ENCODE data around the gene TRIM37. TPM values are rescaled to one million over a fixed set of nuclear protein-coding genes. Genes with fewer than 3 reads are reported as not detected.
A peak's percentile ranks its signal among the peaks of the same experiment; 100 is the strongest.

Gene TRIM37
- total and polyA plus RNA-seq, 4 donors: 5.4 to 12.9 (median 8.1) TPM

DNA sequence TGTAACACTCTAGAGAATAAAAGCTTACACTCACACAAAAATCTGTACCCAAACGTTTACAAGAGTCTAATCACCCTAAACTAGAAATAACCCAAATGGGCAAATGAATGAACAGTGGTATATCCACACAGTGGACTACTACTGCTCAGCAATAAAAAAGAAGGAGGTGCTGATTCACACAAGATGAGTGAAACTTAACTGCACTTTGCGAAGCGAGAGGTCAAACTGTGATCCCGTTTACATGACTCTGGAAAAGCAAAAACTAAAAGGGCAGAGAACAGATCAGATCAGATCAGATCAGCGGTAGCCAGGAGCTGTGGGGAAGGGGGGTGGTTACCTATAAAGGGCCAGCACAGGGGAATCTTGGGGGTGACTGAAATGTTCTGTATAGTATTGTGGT is 113.4 kb downstream of the TRIM37 start:
- H3K4me3 ChIP-seq (ENCODE audit: low read depth in 1 of 3, low read length in 3 of 3): no peak overlapping the region
- no peaks in the 10 kb centered on the region for H3K27me3 ChIP-seq (ENCODE audit: control insufficient read depth in 4 of 4, insufficient read depth in 4 of 4, low read length in 3 of 4)
- TF ChIP-seq, protein P1, sequence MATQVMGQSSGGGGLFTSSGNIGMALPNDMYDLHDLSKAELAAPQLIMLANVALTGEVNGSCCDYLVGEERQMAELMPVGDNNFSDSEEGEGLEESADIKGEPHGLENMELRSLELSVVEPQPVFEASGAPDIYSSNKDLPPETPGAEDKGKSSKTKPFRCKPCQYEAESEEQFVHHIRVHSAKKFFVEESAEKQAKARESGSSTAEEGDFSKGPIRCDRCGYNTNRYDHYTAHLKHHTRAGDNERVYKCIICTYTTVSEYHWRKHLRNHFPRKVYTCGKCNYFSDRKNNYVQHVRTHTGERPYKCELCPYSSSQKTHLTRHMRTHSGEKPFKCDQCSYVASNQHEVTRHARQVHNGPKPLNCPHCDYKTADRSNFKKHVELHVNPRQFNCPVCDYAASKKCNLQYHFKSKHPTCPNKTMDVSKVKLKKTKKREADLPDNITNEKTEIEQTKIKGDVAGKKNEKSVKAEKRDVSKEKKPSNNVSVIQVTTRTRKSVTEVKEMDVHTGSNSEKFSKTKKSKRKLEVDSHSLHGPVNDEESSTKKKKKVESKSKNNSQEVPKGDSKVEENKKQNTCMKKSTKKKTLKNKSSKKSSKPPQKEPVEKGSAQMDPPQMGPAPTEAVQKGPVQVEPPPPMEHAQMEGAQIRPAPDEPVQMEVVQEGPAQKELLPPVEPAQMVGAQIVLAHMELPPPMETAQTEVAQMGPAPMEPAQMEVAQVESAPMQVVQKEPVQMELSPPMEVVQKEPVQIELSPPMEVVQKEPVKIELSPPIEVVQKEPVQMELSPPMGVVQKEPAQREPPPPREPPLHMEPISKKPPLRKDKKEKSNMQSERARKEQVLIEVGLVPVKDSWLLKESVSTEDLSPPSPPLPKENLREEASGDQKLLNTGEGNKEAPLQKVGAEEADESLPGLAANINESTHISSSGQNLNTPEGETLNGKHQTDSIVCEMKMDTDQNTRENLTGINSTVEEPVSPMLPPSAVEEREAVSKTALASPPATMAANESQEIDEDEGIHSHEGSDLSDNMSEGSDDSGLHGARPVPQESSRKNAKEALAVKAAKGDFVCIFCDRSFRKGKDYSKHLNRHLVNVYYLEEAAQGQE (IDR thresholded peaks at IDR 0.05): peak; percentile 29
- TF ChIP-seq FOXA2 (IDR thresholded peaks at IDR 0.05): no peak
- TF ChIP-seq RXRA (IDR thresholded peaks at IDR 0.05): peak; percentile 75 to 86
- TF ChIP-seq EGR1 (IDR thresholded peaks at IDR 0.05; ENCODE audit: low read depth in 2 of 2): no peak
- peak; percentile 70 for TF ChIP-seq SP1 (IDR thresholded peaks at IDR 0.05)
- TF ChIP-seq, protein P2, sequence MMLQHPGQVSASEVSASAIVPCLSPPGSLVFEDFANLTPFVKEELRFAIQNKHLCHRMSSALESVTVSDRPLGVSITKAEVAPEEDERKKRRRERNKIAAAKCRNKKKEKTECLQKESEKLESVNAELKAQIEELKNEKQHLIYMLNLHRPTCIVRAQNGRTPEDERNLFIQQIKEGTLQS (IDR thresholded peaks at IDR 0.05): no peak
- peak; percentile 74 to 88 for TF ChIP-seq HNF4A (conservative IDR thresholded peaks at IDR 0.05)
- TF ChIP-seq, protein P3, sequence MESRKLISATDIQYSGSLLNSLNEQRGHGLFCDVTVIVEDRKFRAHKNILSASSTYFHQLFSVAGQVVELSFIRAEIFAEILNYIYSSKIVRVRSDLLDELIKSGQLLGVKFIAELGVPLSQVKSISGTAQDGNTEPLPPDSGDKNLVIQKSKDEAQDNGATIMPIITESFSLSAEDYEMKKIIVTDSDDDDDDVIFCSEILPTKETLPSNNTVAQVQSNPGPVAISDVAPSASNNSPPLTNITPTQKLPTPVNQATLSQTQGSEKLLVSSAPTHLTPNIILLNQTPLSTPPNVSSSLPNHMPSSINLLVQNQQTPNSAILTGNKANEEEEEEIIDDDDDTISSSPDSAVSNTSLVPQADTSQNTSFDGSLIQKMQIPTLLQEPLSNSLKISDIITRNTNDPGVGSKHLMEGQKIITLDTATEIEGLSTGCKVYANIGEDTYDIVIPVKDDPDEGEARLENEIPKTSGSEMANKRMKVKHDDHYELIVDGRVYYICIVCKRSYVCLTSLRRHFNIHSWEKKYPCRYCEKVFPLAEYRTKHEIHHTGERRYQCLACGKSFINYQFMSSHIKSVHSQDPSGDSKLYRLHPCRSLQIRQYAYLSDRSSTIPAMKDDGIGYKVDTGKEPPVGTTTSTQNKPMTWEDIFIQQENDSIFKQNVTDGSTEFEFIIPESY (IDR thresholded peaks at IDR 0.05): peak; percentile 71
- no peak for TF ChIP-seq FOXA1 (IDR thresholded peaks at IDR 0.05)
- TF ChIP-seq YY1 (IDR thresholded peaks at IDR 0.05): peak; percentile 73
- TF ChIP-seq RAD21 (IDR thresholded peaks at IDR 0.05): peak; percentile 10 to 27
- TF ChIP-seq HNF4G (IDR thresholded peaks at IDR 0.05): no peak
- TF ChIP-seq, protein P4, sequence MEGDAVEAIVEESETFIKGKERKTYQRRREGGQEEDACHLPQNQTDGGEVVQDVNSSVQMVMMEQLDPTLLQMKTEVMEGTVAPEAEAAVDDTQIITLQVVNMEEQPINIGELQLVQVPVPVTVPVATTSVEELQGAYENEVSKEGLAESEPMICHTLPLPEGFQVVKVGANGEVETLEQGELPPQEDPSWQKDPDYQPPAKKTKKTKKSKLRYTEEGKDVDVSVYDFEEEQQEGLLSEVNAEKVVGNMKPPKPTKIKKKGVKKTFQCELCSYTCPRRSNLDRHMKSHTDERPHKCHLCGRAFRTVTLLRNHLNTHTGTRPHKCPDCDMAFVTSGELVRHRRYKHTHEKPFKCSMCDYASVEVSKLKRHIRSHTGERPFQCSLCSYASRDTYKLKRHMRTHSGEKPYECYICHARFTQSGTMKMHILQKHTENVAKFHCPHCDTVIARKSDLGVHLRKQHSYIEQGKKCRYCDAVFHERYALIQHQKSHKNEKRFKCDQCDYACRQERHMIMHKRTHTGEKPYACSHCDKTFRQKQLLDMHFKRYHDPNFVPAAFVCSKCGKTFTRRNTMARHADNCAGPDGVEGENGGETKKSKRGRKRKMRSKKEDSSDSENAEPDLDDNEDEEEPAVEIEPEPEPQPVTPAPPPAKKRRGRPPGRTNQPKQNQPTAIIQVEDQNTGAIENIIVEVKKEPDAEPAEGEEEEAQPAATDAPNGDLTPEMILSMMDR (IDR thresholded peaks at IDR 0.05; ENCODE audit: low read depth, low read length, missing input control): no peak
- peak; percentile 42 for TF ChIP-seq TAF1 (conservative IDR thresholded peaks at IDR 0.05)
- TF ChIP-seq, protein P5, sequence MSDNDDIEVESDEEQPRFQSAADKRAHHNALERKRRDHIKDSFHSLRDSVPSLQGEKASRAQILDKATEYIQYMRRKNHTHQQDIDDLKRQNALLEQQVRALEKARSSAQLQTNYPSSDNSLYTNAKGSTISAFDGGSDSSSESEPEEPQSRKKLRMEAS (IDR thresholded peaks at IDR 0.05): peak; percentile 41
- peak; percentile 67 for TF ChIP-seq NR2F2 (IDR thresholded peaks at IDR 0.05)
- no peak for TF ChIP-seq GABPA (IDR thresholded peaks at IDR 0.05 in 1 of 2, conservative IDR thresholded peaks at IDR 0.05 in 1 of 2)
- TF ChIP-seq JUND (IDR thresholded peaks at IDR 0.05): no peak
- no peak overlapping the region for H3K9ac ChIP-seq (ENCODE audit: low read depth in 1 of 2, low read length in 2 of 2)
- WGBS: 38% methylated on average over 5 of the region's 5 CpGs
- H3K36me3 ChIP-seq (ENCODE audit: control insufficient read depth in 4 of 4, insufficient read depth in 3 of 4, low read depth in 1 of 4, low read length in 3 of 4): no peaks in the 10 kb centered on the region
- DNase-seq (ENCODE audit: low spot score): no peak
- peak overlapping the region; percentile 84 to 88 for H3K27ac ChIP-seq (ENCODE audit: low read depth in 1 of 2, low read length in 2 of 2)
- peaks cover 2 to 30% (median 23%) of the 10 kb centered on the region in 4 donors for H3K4me1 ChIP-seq (ENCODE audit: control insufficient read depth in 4 of 4, insufficient read depth in 4 of 4, low read length in 3 of 4)
- H3K9me3 ChIP-seq (ENCODE audit: control insufficient read depth in 4 of 4, low read length in 3 of 4): no peaks in the 10 kb centered on the region

All from liver (tissue), 9 donors.